ENCODE measurements around the gene PCDH17.

DNA sequence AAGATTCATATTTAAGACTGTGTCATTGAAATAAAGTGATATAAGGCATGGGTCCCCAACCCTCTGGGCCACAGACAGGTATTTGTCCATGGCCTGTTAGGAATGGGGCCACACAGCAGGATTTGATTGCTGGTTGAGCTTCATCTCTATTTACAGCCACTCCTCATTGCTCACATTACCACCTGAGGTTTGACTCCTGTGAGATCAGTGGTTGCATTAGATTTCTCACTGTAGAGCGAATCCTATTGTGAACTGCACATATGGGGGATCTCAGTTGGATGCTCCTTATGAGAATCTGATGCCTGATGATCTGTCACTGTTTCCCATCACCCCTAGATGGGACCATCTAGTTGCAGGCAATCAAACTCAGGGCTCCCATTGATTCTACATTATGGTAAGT is 132.1 kb downstream of the PCDH17 start:
- TF ChIP-seq, protein P1, sequence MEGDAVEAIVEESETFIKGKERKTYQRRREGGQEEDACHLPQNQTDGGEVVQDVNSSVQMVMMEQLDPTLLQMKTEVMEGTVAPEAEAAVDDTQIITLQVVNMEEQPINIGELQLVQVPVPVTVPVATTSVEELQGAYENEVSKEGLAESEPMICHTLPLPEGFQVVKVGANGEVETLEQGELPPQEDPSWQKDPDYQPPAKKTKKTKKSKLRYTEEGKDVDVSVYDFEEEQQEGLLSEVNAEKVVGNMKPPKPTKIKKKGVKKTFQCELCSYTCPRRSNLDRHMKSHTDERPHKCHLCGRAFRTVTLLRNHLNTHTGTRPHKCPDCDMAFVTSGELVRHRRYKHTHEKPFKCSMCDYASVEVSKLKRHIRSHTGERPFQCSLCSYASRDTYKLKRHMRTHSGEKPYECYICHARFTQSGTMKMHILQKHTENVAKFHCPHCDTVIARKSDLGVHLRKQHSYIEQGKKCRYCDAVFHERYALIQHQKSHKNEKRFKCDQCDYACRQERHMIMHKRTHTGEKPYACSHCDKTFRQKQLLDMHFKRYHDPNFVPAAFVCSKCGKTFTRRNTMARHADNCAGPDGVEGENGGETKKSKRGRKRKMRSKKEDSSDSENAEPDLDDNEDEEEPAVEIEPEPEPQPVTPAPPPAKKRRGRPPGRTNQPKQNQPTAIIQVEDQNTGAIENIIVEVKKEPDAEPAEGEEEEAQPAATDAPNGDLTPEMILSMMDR (optimal IDR thresholded peaks at IDR 0.05 in 1 of 3, IDR thresholded peaks at IDR 0.05 in 1 of 3, conservative IDR thresholded peaks at IDR 0.05 in 1 of 3; ENCODE audit: extremely low read depth in 1 of 3, insufficient read depth in 2 of 3, low read length in 3 of 3): no peak
- no peak for TF ChIP-seq EZH2 (IDR thresholded peaks at IDR 0.05; ENCODE audit: low read length)

All from keratinocyte (primary cell).